Tibial nerve (tissue), 3 donors: ENCODE data around the gene ADRA1B.

ENCODE experiments used
- POLR2A ChIP-seq, 2 donors: fragments of 450-650 bp; IDR thresholded peaks; one replicate each; pipeline ENCODE4 v1.6.1; 2017; ENCODE audit warnings: antibody characterized with exemption in 2 of 2, mild to moderate bottlenecking in 2 of 2, moderate library complexity in 2 of 2
- TF ChIP-seq, protein P1 (sequence below), 5 experiments: fragments of 200-600 bp in 3 of 5; fragments of 450-650 bp in 2 of 5; sonication (generic) in 3 of 5; IDR thresholded peaks; one replicate each; pipeline ENCODE4 v1.5.1; 2016 to 2019; ENCODE audit warnings: antibody characterized with exemption in 5 of 5, mild to moderate bottlenecking in 3 of 5, moderate library complexity in 2 of 5

DNA sequence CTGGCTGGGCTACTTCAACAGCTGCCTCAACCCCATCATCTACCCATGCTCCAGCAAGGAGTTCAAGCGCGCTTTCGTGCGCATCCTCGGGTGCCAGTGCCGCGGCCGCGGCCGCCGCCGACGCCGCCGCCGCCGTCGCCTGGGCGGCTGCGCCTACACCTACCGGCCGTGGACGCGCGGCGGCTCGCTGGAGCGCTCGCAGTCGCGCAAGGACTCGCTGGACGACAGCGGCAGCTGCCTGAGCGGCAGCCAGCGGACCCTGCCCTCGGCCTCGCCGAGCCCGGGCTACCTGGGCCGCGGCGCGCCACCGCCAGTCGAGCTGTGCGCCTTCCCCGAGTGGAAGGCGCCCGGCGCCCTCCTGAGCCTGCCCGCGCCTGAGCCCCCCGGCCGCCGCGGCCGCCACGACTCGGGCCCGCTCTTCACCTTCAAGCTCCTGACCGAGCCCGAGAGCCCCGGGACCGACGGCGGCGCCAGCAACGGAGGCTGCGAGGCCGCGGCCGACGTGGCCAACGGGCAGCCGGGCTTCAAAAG lies 55.7 kb downstream of the ADRA1B start:
- TF ChIP-seq, protein P1, sequence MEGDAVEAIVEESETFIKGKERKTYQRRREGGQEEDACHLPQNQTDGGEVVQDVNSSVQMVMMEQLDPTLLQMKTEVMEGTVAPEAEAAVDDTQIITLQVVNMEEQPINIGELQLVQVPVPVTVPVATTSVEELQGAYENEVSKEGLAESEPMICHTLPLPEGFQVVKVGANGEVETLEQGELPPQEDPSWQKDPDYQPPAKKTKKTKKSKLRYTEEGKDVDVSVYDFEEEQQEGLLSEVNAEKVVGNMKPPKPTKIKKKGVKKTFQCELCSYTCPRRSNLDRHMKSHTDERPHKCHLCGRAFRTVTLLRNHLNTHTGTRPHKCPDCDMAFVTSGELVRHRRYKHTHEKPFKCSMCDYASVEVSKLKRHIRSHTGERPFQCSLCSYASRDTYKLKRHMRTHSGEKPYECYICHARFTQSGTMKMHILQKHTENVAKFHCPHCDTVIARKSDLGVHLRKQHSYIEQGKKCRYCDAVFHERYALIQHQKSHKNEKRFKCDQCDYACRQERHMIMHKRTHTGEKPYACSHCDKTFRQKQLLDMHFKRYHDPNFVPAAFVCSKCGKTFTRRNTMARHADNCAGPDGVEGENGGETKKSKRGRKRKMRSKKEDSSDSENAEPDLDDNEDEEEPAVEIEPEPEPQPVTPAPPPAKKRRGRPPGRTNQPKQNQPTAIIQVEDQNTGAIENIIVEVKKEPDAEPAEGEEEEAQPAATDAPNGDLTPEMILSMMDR (IDR thresholded peaks at IDR 0.05) = no peak
- TF ChIP-seq POLR2A (IDR thresholded peaks at IDR 0.05) = no peak
